Karpas-422 (cell line): Measurements from ENCODE around the gene BDNF. TPM values are rescaled to one million over a fixed set of nuclear protein-coding genes. Genes with fewer than 3 reads are reported as not detected.

Experiments
- DNase-seq: peaks from one replicate; pipeline ENCODE4 v3.0.0-alpha.2; 2015
- H2AFZ ChIP-seq: fragments of 200-600 bp; sonication (generic); 2 replicates; pipeline ENCODE4 v1.6.1; 2014; ENCODE audit warnings: antibody characterized with exemption, low read length, mixed read lengths
- H3K27ac ChIP-seq: fragments of 200-600 bp; sonication (generic); 2 replicates; pipeline ENCODE4 v1.5.1; 2014; ENCODE audit warnings: mild to moderate bottlenecking, low read length, moderate library complexity
- H3K27me3 ChIP-seq: fragments of 200-600 bp; sonication (generic); 2 replicates; pipeline ENCODE4 v1.6.1; 2014; ENCODE audit warnings: low read length, mixed read lengths
- H3K36me3 ChIP-seq: fragments of 200-600 bp; sonication (generic); 2 replicates; pipeline ENCODE4 v1.6.1; 2014; ENCODE audit warnings: low read length, mixed read lengths; ENCODE audit not compliant: insufficient read depth
- H3K4me1 ChIP-seq: fragments of 200-600 bp; sonication (generic); 2 replicates; pipeline ENCODE4 v1.6.1; 2014; ENCODE audit warnings: mild to moderate bottlenecking, low read length, mixed read lengths
- H3K4me2 ChIP-seq: fragments of 200-600 bp; sonication (generic); 2 replicates; pipeline ENCODE4 v1.6.1; 2014; ENCODE audit warnings: low read length, low read depth, mild to moderate bottlenecking; ENCODE audit not compliant: poor library complexity, severe bottlenecking
- H3K4me3 ChIP-seq: fragments of 200-600 bp; sonication (generic); 2 replicates; pipeline ENCODE4 v1.5.1; 2014; ENCODE audit warnings: mild to moderate bottlenecking, antibody characterized with exemption, low read length, mixed read lengths
- H3K79me2 ChIP-seq: fragments of 200-600 bp; sonication (generic); 2 replicates; pipeline ENCODE4 v1.6.1; 2014; ENCODE audit warnings: mild to moderate bottlenecking, low read length, mixed read lengths
- H3K9ac ChIP-seq: fragments of 200-600 bp; sonication (generic); 2 replicates; pipeline ENCODE4 v1.6.0; 2014; ENCODE audit warnings: low read length
- H3K9me2 ChIP-seq: fragments of 200-600 bp; sonication (generic), shearing (Covaris generic); replicated peaks from 2 replicates; pipeline ENCODE4 v1.6.0; 2014; ENCODE audit warnings: mild to moderate bottlenecking, low read length, moderate library complexity; ENCODE audit not compliant: insufficient read depth
- H3K9me3 ChIP-seq: fragments of 300-700, 200-600 bp; sonication (generic); 2 replicates; pipeline ENCODE4 v1.6.1; 2014; ENCODE audit warnings: low read length, mixed read lengths
- H4K20me1 ChIP-seq: fragments of 200-600 bp; sonication (generic); 2 replicates; pipeline ENCODE4 v1.6.1; 2014; ENCODE audit warnings: mild to moderate bottlenecking, antibody characterized with exemption, low read length, low read depth; ENCODE audit not compliant: insufficient read depth
- total RNA-seq: library from RNA; depleted of rRNA; stranded (reverse); fragments of >200 nt; shearing (Covaris generic); gene quantifications from 2 replicates; pipeline ENCODE4 v1.2.3, GENCODE V29; 2014; ENCODE audit warnings: low replicate concordance

BDNF gene
- total RNA-seq, 1 experiment from 2014 or later: not detected

- peaks cover 31% of the 10 kb centered on the region for H3K4me1 ChIP-seq
- H3K4me2 ChIP-seq: no peak overlapping the region
- DNase-seq: peak; percentile 26
- no peak overlapping the region for H3K4me3 ChIP-seq
- no peak overlapping the region for H3K27ac ChIP-seq
- no peak overlapping the region for H2AFZ ChIP-seq
- H3K9ac ChIP-seq: no peak overlapping the region
- no peaks in the 10 kb centered on the region for H3K36me3 ChIP-seq
- no peaks in the 10 kb centered on the region for H3K9me3 ChIP-seq
- no peaks in the 10 kb centered on the region for H4K20me1 ChIP-seq
- H3K27me3 ChIP-seq: no peaks in the 10 kb centered on the region
- no peaks in the 10 kb centered on the region for H3K9me2 ChIP-seq
- H3K79me2 ChIP-seq: no peaks in the 10 kb centered on the region
Observed at GRCh38 chr11:27702811-27703210, 2.6 kb upstream of the BDNF start.

GRCh38 chr11:27701355-27702105, 1.3 kb upstream of the BDNF start:
- Histone ChIP-seq H3K9me2 (no peaks in the 10 kb centered on the region), H3K9ac (peak overlapping the region; percentile 29), H3K4me2 (peak overlapping the region; percentile 95), H4K20me1 (no peaks in the 10 kb centered on the region), H3K4me1 (peaks cover 38% of the 10 kb centered on the region), H3K27me3 (no peaks in the 10 kb centered on the region), H3K27ac (no peak overlapping the region), H3K36me3 (no peaks in the 10 kb centered on the region), H2AFZ (peak overlapping the region; percentile 90), H3K4me3 (peak overlapping the region; percentile 72), H3K9me3 (no peaks in the 10 kb centered on the region), H3K79me2 (no peaks in the 10 kb centered on the region)
- DNase-seq: peak; percentile 75

- no peaks in the 10 kb centered on the region for H3K9me3 ChIP-seq
- peak; percentile 27 for DNase-seq
- H3K9ac ChIP-seq: no peak overlapping the region
- no peaks in the 10 kb centered on the region for H3K79me2 ChIP-seq
- H3K27ac ChIP-seq: no peak overlapping the region
- no peaks in the 10 kb centered on the region for H4K20me1 ChIP-seq
- no peaks in the 10 kb centered on the region for H3K36me3 ChIP-seq
- H3K4me1 ChIP-seq: peaks cover 44% of the 10 kb centered on the region
- peak overlapping the region; percentile 30; the same call in 1 of the 2 replicates for H3K4me3 ChIP-seq
- no peaks in the 10 kb centered on the region for H3K9me2 ChIP-seq
- H3K4me2 ChIP-seq: peak overlapping the region; percentile 41
- H3K27me3 ChIP-seq: no peaks in the 10 kb centered on the region
- no peak overlapping the region for H2AFZ ChIP-seq
Observed at GRCh38 chr11:27699926-27700350, 317 bp downstream of the BDNF start.

DNA sequence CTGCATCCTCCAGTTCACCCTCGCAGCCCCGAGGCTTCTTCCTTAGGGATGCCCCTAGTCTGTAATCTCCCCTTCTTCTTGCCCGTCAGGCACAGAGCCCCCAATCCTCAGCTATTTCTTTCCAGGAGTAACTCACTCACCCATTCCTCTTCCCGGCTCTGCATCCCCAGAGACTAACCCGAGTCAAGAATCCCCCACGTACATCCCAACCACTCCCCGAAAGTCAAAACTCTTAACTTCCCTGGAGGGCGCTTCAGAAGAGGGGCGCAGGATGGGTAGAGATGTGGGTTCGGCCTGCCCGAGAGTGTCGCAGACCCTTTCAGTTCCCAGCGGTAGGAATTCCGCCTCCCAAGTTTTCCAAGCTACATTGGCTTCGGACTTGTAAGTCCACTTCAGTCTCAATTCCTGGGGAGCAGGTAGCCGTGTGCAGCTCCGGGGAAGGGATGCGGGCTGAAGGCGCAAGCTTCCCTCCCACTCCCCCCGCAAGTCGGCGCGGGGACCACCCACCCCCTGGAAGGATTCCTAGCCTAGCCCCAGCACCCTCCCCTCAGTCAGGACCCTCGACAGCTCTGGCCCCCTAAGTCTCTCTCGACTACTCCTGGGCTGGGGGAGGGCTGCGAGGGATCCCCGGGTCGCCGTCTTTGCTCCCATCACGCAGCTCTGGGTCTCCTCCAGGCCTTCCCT, 871 bp downstream of the BDNF start:
- Histone ChIP-seq H3K4me2 (peak overlapping the region; percentile 38), H3K9ac (no peak overlapping the region), H3K9me3 (no peaks in the 10 kb centered on the region), H3K4me3 (no peak overlapping the region), H3K4me1 (peaks cover 44% of the 10 kb centered on the region), H3K79me2 (no peaks in the 10 kb centered on the region), H3K27ac (no peak overlapping the region), H2AFZ (no peak overlapping the region), H3K9me2 (no peaks in the 10 kb centered on the region), H3K36me3 (no peaks in the 10 kb centered on the region), H3K27me3 (no peaks in the 10 kb centered on the region), H4K20me1 (no peaks in the 10 kb centered on the region)
- peak; percentile 19 for DNase-seq

GRCh38 chr11:27698872-27699241, 1.4 kb downstream of the BDNF start:
- Histone ChIP-seq H3K27ac (no peak overlapping the region), H4K20me1 (no peaks in the 10 kb centered on the region), H2AFZ (no peak overlapping the region), H3K4me3 (no peak overlapping the region), H3K9me3 (no peaks in the 10 kb centered on the region), H3K9me2 (no peaks in the 10 kb centered on the region), H3K9ac (no peak overlapping the region), H3K36me3 (no peaks in the 10 kb centered on the region), H3K4me1 (peaks cover 44% of the 10 kb centered on the region), H3K79me2 (no peaks in the 10 kb centered on the region), H3K4me2 (peak overlapping the region; percentile 38), H3K27me3 (no peaks in the 10 kb centered on the region)
- DNase-seq: peak; percentile 91

GRCh38 chr11:27697679-27698275, 2.5 kb downstream of the BDNF start:
- H4K20me1 ChIP-seq: no peaks in the 10 kb centered on the region
- no peaks in the 10 kb centered on the region for H3K27me3 ChIP-seq
- H3K4me1 ChIP-seq: peaks cover 44% of the 10 kb centered on the region
- H3K4me2 ChIP-seq: no peak overlapping the region
- no peak for DNase-seq
- H3K9me2 ChIP-seq: no peaks in the 10 kb centered on the region
- no peaks in the 10 kb centered on the region for H3K79me2 ChIP-seq
- no peaks in the 10 kb centered on the region for H3K9me3 ChIP-seq
- no peak overlapping the region for H3K9ac ChIP-seq
- no peak overlapping the region for H3K4me3 ChIP-seq
- H3K27ac ChIP-seq: no peak overlapping the region
- H3K36me3 ChIP-seq: no peaks in the 10 kb centered on the region
- H2AFZ ChIP-seq: no peak overlapping the region

DNA sequence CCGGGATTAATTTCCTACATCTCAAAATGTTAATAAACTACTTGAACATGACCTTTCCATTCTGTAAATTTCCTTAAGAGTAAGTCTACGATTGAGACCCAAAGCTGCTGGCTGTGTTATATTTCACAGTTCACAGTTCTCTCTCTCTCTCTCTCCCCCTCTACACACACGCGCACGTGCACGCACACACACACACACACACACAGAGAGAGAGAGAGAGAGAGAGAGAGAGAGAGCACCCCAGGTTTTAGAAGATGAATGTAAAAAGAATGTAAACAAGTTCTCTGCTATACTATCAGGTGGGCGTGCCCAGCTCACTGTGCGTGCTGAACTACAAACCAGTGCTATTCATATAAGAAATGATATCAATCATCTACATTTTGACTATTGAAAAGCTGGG, 3.3 kb downstream of the BDNF start:
- no peak overlapping the region for H2AFZ ChIP-seq
- no peak overlapping the region for H3K4me2 ChIP-seq
- H3K4me1 ChIP-seq: peaks cover 43% of the 10 kb centered on the region
- no peak overlapping the region for H3K4me3 ChIP-seq
- no peak overlapping the region for H3K27ac ChIP-seq
- no peak overlapping the region for H3K9ac ChIP-seq
- no peaks in the 10 kb centered on the region for H4K20me1 ChIP-seq
- H3K9me2 ChIP-seq: no peaks in the 10 kb centered on the region
- no peaks in the 10 kb centered on the region for H3K79me2 ChIP-seq
- no peak for DNase-seq
- H3K27me3 ChIP-seq: no peaks in the 10 kb centered on the region
- no peaks in the 10 kb centered on the region for H3K9me3 ChIP-seq
- H3K36me3 ChIP-seq: no peaks in the 10 kb centered on the region

GRCh38 chr11:27696115-27696514, 4.1 kb downstream of the BDNF start:
- DNase-seq: peak; percentile 24
- no peak overlapping the region for H2AFZ ChIP-seq
- no peaks in the 10 kb centered on the region for H3K27me3 ChIP-seq
- H3K4me1 ChIP-seq: peaks cover 35% of the 10 kb centered on the region
- H3K4me3 ChIP-seq: no peak overlapping the region
- H3K4me2 ChIP-seq: no peak overlapping the region
- H3K79me2 ChIP-seq: no peaks in the 10 kb centered on the region
- H3K9me3 ChIP-seq: no peaks in the 10 kb centered on the region
- no peak overlapping the region for H3K27ac ChIP-seq
- no peaks in the 10 kb centered on the region for H4K20me1 ChIP-seq
- H3K9me2 ChIP-seq: no peaks in the 10 kb centered on the region
- no peak overlapping the region for H3K9ac ChIP-seq
- H3K36me3 ChIP-seq: no peaks in the 10 kb centered on the region
